K562 (cell line): ENCODE measurements around the gene DBNDD1. TPM values are rescaled to one million over a fixed set of nuclear protein-coding genes. Genes with fewer than 3 reads are reported as not detected.
A peak's percentile ranks its signal among the peaks of the same experiment; 100 is the strongest.
"Not testable (repeated sequence)": the region's sequence is repeated elsewhere in the genome, so short reads cannot be mapped to it uniquely, and the experiment has no call there.

Source experiments
- ARID1B ChIP-seq: fragments of 450-650 bp; IDR thresholded peaks from 2 replicates; pipeline ENCODE4 v1.6.1; 2016; ENCODE audit warnings: antibody characterized with exemption, mild to moderate bottlenecking, inconsistent platforms
- ARNT ChIP-seq, 2 experiments: fragments of 450-650 bp; IDR thresholded peaks; 2 replicates each; pipeline ENCODE4 v1.6.1; 2016; ENCODE audit warnings: mild to moderate bottlenecking in 1 of 2
- CBX3 ChIP-seq, 2 experiments: IDR thresholded peaks; 1 replicate in 1 of 2; 2 replicates in 1 of 2; pipeline ENCODE4 v1.6.1; 2012; ENCODE audit warnings: inconsistent platforms in 2 of 2, low read length in 2 of 2, borderline replicate concordance in 1 of 2, control low read depth in 1 of 2
- CREB1 ChIP-seq, 2 experiments: sonication (generic) in 1 of 2; formaldehyde crosslinking in 1 of 2; IDR thresholded peaks; 2 replicates each; pipeline versions ENCODE4 v1.6.1 to v1.8.0; 2012 to 2022; ENCODE audit warnings: inconsistent platforms in 1 of 2, mild to moderate bottlenecking in 1 of 2, missing genetic modification reagents in 1 of 2, moderate library complexity in 1 of 2
- DPF2 ChIP-seq: fragments of 450-650 bp; IDR thresholded peaks from 2 replicates; pipeline ENCODE4 v1.6.1; 2016
- ETV5 ChIP-seq: sonication (generic); formaldehyde crosslinking; IDR thresholded peaks from 2 replicates; pipeline ENCODE4 v1.4.0; 2020; ENCODE audit warnings: low read depth, mild to moderate bottlenecking, missing genetic modification reagents
- FOSL1 ChIP-seq: fragments of 200-800 bp; sonication (Bioruptor generic); conservative IDR thresholded peaks from 2 replicates; pipeline ENCODE4 v1.6.1; 2016; ENCODE audit warnings: missing genetic modification characterization, missing compliant biosample characterization
- FOXJ2 ChIP-seq: fragments of 200-800 bp; sonication (Bioruptor generic); IDR thresholded peaks from 2 replicates; pipeline ENCODE4 v1.6.1; 2016; ENCODE audit warnings: missing genetic modification characterization, missing compliant biosample characterization
- FOXK1 ChIP-seq: sonication (generic); formaldehyde crosslinking; IDR thresholded peaks from 2 replicates; pipeline ENCODE4 v1.8.0; 2022; ENCODE audit warnings: missing genetic modification reagents, mild to moderate bottlenecking, borderline replicate concordance
- IRF2 ChIP-seq: sonication (generic); formaldehyde crosslinking; IDR thresholded peaks from 2 replicates; pipeline ENCODE4 v1.8.1; 2022; ENCODE audit warnings: mild to moderate bottlenecking, missing genetic modification reagents
- MAX ChIP-seq: sonication (generic); formaldehyde crosslinking; IDR thresholded peaks from 2 replicates; pipeline ENCODE4 v1.9.0; 2022; ENCODE audit warnings: mild to moderate bottlenecking, missing genetic modification reagents
- MAZ ChIP-seq, 2 experiments: fragments of 450-650 bp in 1 of 2; sonication (generic) in 1 of 2; formaldehyde crosslinking; IDR thresholded peaks in 1 of 2; conservative IDR thresholded peaks in 1 of 2; 2 replicates each; pipeline versions ENCODE4 v1.4.0 to v1.5.0; 2020; ENCODE audit warnings: mild to moderate bottlenecking in 1 of 2, missing genetic modification reagents in 1 of 2
- MEF2D ChIP-seq: conservative IDR thresholded peaks from 2 replicates; pipeline ENCODE4 v1.6.1; 2016; ENCODE audit warnings: low read depth, missing genetic modification characterization, missing compliant biosample characterization
- MIER1 ChIP-seq: fragments of 450-650 bp; IDR thresholded peaks from 2 replicates; pipeline ENCODE4 v1.6.1; 2016; ENCODE audit warnings: antibody characterized with exemption, mild to moderate bottlenecking, low read depth
- NBN ChIP-seq: fragments of 450-650 bp; IDR thresholded peaks from 2 replicates; pipeline ENCODE4 v1.6.1; 2016; ENCODE audit warnings: low read depth, mild to moderate bottlenecking
- NCOA2 ChIP-seq, 2 experiments: fragments of 450-650 bp; IDR thresholded peaks; 2 replicates each; pipeline ENCODE4 v1.6.1; 2018; ENCODE audit warnings: mild to moderate bottlenecking in 2 of 2, moderate library complexity in 1 of 2; ENCODE audit not compliant: partially characterized antibody in 2 of 2
- NFE2L1 ChIP-seq: fragments of 450-650 bp; IDR thresholded peaks from 2 replicates; pipeline ENCODE4 v1.6.1; 2016; ENCODE audit warnings: missing genetic modification characterization, low read depth, mild to moderate bottlenecking, missing compliant biosample characterization, moderate library complexity, borderline replicate concordance
- NR2C2 ChIP-seq, 2 experiments: fragments of 200-800 bp in 1 of 2; sonication (Bioruptor generic) in 1 of 2; sonication (generic) in 1 of 2; formaldehyde crosslinking in 1 of 2; IDR thresholded peaks; 2 replicates each; pipeline versions ENCODE4 v1.6.1 to v1.8.0; 2016 to 2022; ENCODE audit warnings: mild to moderate bottlenecking in 1 of 2, missing compliant biosample characterization in 1 of 2, missing genetic modification characterization in 1 of 2, missing genetic modification reagents in 1 of 2
- NR4A1 ChIP-seq, 2 experiments: fragments of 250-450 bp in 1 of 2; fragments of 450-650 bp in 1 of 2; sonication (Bioruptor Pico) in 1 of 2; IDR thresholded peaks; 2 replicates each; pipeline versions ENCODE4 v1.4.0 to v1.6.1; 2016 to 2020; ENCODE audit warnings: mild to moderate bottlenecking in 2 of 2, missing compliant biosample characterization in 1 of 2, missing genetic modification characterization in 1 of 2, moderate library complexity in 1 of 2
- RCOR1 ChIP-seq, 2 experiments: IDR thresholded peaks; 2 replicates each; pipeline ENCODE4 v1.6.1; 2012; ENCODE audit warnings: low read depth in 2 of 2, low read length in 2 of 2, borderline replicate concordance in 1 of 2, improper control_type of control experiment in 1 of 2
- SNIP1 ChIP-seq: fragments of 450-650 bp; IDR thresholded peaks from 2 replicates; pipeline ENCODE4 v1.7.1; 2017; ENCODE audit warnings: low read depth, mild to moderate bottlenecking
- TAF9B ChIP-seq: fragments of 450-650 bp; IDR thresholded peaks from 2 replicates; pipeline ENCODE4 v1.6.1; 2018; ENCODE audit warnings: mild to moderate bottlenecking; ENCODE audit not compliant: partially characterized antibody
- TCF3 ChIP-seq: sonication (generic); formaldehyde crosslinking; IDR thresholded peaks from 2 replicates; pipeline ENCODE4 v1.4.0; 2020; ENCODE audit warnings: mild to moderate bottlenecking, missing genetic modification reagents
- TOE1 ChIP-seq, 2 experiments: fragments of 450-650 bp in 1 of 2; sonication (generic) in 1 of 2; formaldehyde crosslinking in 1 of 2; IDR thresholded peaks; 2 replicates each; pipeline versions ENCODE4 v1.7.1 to v1.8.0; 2016 to 2022; ENCODE audit warnings: borderline replicate concordance in 2 of 2, mild to moderate bottlenecking in 2 of 2, antibody characterized with exemption in 1 of 2, inconsistent platforms in 1 of 2, low read depth in 1 of 2, missing genetic modification reagents in 1 of 2, moderate library complexity in 1 of 2
- TRIM24 ChIP-seq, 2 experiments: fragments of 450-650 bp; IDR thresholded peaks; 2 replicates each; pipeline ENCODE4 v1.6.1; 2016
- ZNF431 ChIP-seq: sonication (generic); formaldehyde crosslinking; IDR thresholded peaks from 2 replicates; pipeline ENCODE4 v1.8.0; 2022; ENCODE audit warnings: mild to moderate bottlenecking, missing genetic modification reagents
- ZNF766 ChIP-seq: fragments of 200-800 bp; sonication (Bioruptor generic); conservative IDR thresholded peaks from 2 replicates; pipeline ENCODE4 v1.6.1; 2016; ENCODE audit warnings: missing genetic modification characterization, missing compliant biosample characterization
- polyA plus RNA-seq, 8 experiments: library from polyadenylated mRNA; depleted of rRNA in 4 of 8; stranded (reverse) in 5 of 8; unstranded in 3 of 8; fragments of >200 nt; fragmentation: Nextera tagmentation in 2 of 8; fragmentation: Illumina TruSeq in 1 of 8; extraction: Ambion mirVana in 2 of 8; extraction: Trizol in 1 of 8; gene quantifications; 2 replicates each; pipeline versions ENCODE4 v1.2.1 to v1.2.3, GENCODE V29; 2011 to 2014; ENCODE audit warnings: inconsistent platforms in 1 of 8, missing spikeins in 1 of 8
- total RNA-seq, 7 experiments: library from RNA; depleted of rRNA in 6 of 7; stranded (reverse); fragments of >200 nt in 6 of 7; fragmentation: Illumina TruSeq in 2 of 7; extraction: Trizol in 2 of 7; gene quantifications; 2 replicates each; pipeline versions ENCODE4 v1.2.1 to v1.2.3, GENCODE V29; 2011 to 2021; ENCODE audit warnings: low replicate concordance in 1 of 7

Gene DBNDD1
- total and polyA plus RNA-seq, 9 of the 15 experiments (the other 6 are each of a cell fraction or from before 2014, with no cell fraction given), result 0.55 to 13.0 (median 5.8) TPM

GRCh38 chr16:89995475-89996177 lies 23.6 kb downstream of the DBNDD1 start (continued):
- TF ChIP-seq ZNF766 (CRISPR knock-in tag) (peak; percentile 16; the same call in 1 of the 2 replicates), FOXJ2 (tag) (peak; percentile 70; the same call in 1 of the 2 replicates), ZNF431 (CRISPR knock-in tag) (0 out of 2 replicates have a peak, but pooled peaks have one; percentile 22), NBN (peak; percentile 77; the same call in 1 of the 2 replicates), SNIP1 (peak; percentile 67; the same call in 1 of the 2 replicates), NR2C2 (CRISPR knock-in tag; IDR thresholded peaks at IDR 0.05) (peak; percentile 38; the same call in 1 of the 2 replicates), NR2C2 (tag; IDR thresholded peaks at IDR 0.05) (0 out of 2 replicates have a peak, but pooled peaks have one; percentile 16), TCF3 (CRISPR knock-in tag) (peak; percentile 26), TAF9B (peak; percentile 69), FOXK1 (peak; percentile 51; the same call in 1 of the 2 replicates), FOSL1 (tag) (peak; percentile 98), TOE1 (CRISPR knock-in tag; IDR thresholded peaks at IDR 0.05; ENCODE audit: borderline replicate concordance, low read depth) (0 out of 2 replicates have a peak, but pooled peaks have one; percentile 11), CBX3 (IDR thresholded peaks at IDR 0.05; ENCODE audit: borderline replicate concordance in 1 of 2, low read length in 2 of 2) (peak in 1 of 2 experiments; percentile 94; a peak in 2 of 3 replicates), MIER1 (peak; percentile 77), MAX (peak; percentile 5; the same call in 1 of the 2 replicates), ARNT (IDR thresholded peaks at IDR 0.05) (peak in 1 of 2 experiments; percentile 53; a peak in 1 of 4 replicates), ETV5 (peak; percentile 63; the same call in 1 of the 2 replicates), MAZ (CRISPR knock-in tag; conservative IDR thresholded peaks at IDR 0.05 in 1 of 2, IDR thresholded peaks at IDR 0.05 in 1 of 2) (0 out of 4 replicates have a peak, but pooled peaks of 1 of the 2 experiments have one; percentile 30), RCOR1 (IDR thresholded peaks at IDR 0.05; ENCODE audit: borderline replicate concordance in 1 of 2, low read depth in 2 of 2, low read length in 2 of 2) (peak; percentile 37 to 46; a peak in 2 of 4 replicates), NR4A1 (tag; IDR thresholded peaks at IDR 0.05) (0 out of 2 replicates have a peak, but pooled peaks have one; percentile 49), CREB1 (CRISPR knock-in tag; IDR thresholded peaks at IDR 0.05) (peak; percentile 58; the same call in 1 of the 2 replicates), IRF2 (CRISPR knock-in tag) (0 out of 2 replicates have a peak, but pooled peaks have one; percentile 76), ARID1B (peak; percentile 63; the same call in 1 of the 2 replicates), MEF2D (tag) (0 out of 2 replicates have a peak, but pooled peaks have one; percentile 47), NFE2L1 (tag) (peak; percentile 91), NCOA2 (IDR thresholded peaks at IDR 0.05; ENCODE audit: partially characterized antibody in 2 of 2) (peak in 1 of 2 experiments; percentile 31), DPF2 (peak; percentile 92), TRIM24 (IDR thresholded peaks at IDR 0.05) (peak; percentile 100)
- TF ChIP-seq TOE1 (IDR thresholded peaks at IDR 0.05; ENCODE audit: borderline replicate concordance); NR4A1 (CRISPR knock-in tag; IDR thresholded peaks at IDR 0.05); CREB1 (IDR thresholded peaks at IDR 0.05): not testable (repeated sequence)
